Neural cell (in vitro differentiated cells): Measurements from ENCODE around the gene COL6A2. TPM values are rescaled to one million over a fixed set of nuclear protein-coding genes. Genes with fewer than 3 reads are reported as not detected.
"Not testable (repeated sequence)": the region's sequence is repeated elsewhere in the genome, so short reads cannot be mapped to it uniquely, and the experiment has no call there.

ENCODE experiments used
- H2AFZ ChIP-seq: fragments of 200-600, 300-800 bp; sonication (generic), shearing (Covaris generic); 2 replicates; pipeline ENCODE4 v1.6.0; 2014; ENCODE audit warnings: low read depth, mild to moderate bottlenecking, antibody characterized with exemption, low read length, moderate library complexity
- H3F3A ChIP-seq: fragments of 200-600 bp; shearing (Covaris generic); 2 replicates; pipeline ENCODE4 v1.6.1; 2016; ENCODE audit warnings: mild to moderate bottlenecking, moderate library complexity, mixed read lengths, antibody characterized with exemption, low read length; ENCODE audit not compliant: insufficient read depth, poor library complexity, severe bottlenecking
- H3K27ac ChIP-seq: fragments of 200-600, 300-800 bp; sonication (generic), shearing (Covaris generic); 2 replicates; pipeline ENCODE4 v1.5.1; 2014; ENCODE audit warnings: mild to moderate bottlenecking, low read length, moderate library complexity
- H3K27me3 ChIP-seq: fragments of 300-800, 200-600 bp; sonication (generic), shearing (Covaris generic); 2 replicates; pipeline ENCODE4 v1.6.0; 2014; ENCODE audit warnings: mild to moderate bottlenecking, low read depth, low read length, moderate library complexity; ENCODE audit not compliant: insufficient read depth
- H3K36me3 ChIP-seq: fragments of 300-800, 200-600 bp; sonication (generic), shearing (Covaris generic); 2 replicates; pipeline ENCODE4 v1.5.1; 2014; ENCODE audit warnings: mild to moderate bottlenecking, antibody characterized with exemption, low read length, moderate library complexity; ENCODE audit not compliant: insufficient read depth
- H3K4me2 ChIP-seq: fragments of 300-800, 200-600 bp; sonication (generic), shearing (Covaris generic); 2 replicates; pipeline ENCODE4 v1.6.0; 2014; ENCODE audit warnings: mild to moderate bottlenecking, low read length
- H3K4me3 ChIP-seq: fragments of 300-800, 200-600 bp; sonication (generic), shearing (Covaris generic); 2 replicates; pipeline ENCODE4 v1.5.1; 2014; ENCODE audit warnings: mild to moderate bottlenecking, low read length, moderate library complexity
- H3K79me2 ChIP-seq: fragments of 200-600 bp; shearing (Covaris generic); replicated peaks from 2 replicates; pipeline ENCODE4 v1.6.0; 2014; ENCODE audit warnings: mild to moderate bottlenecking, low read length, moderate library complexity; ENCODE audit not compliant: insufficient read depth
- H3K9ac ChIP-seq: fragments of 300-800, 200-600 bp; sonication (generic), shearing (Covaris generic); 2 replicates; pipeline ENCODE4 v1.6.1; 2016; ENCODE audit warnings: mild to moderate bottlenecking, low read length, mixed read lengths
- H3K9me2 ChIP-seq: fragments of 200-600 bp; shearing (Covaris generic); 2 replicates; pipeline ENCODE4 v1.6.1; 2016; ENCODE audit warnings: mild to moderate bottlenecking, low read length, mixed read lengths; ENCODE audit not compliant: insufficient read depth
- H3K9me3 ChIP-seq: fragments of 200-600, 300-800 bp; sonication (generic), shearing (Covaris generic); 2 replicates; pipeline ENCODE4 v1.6.1; 2016; ENCODE audit warnings: mild to moderate bottlenecking, mixed run types, low read length, moderate library complexity, mixed read lengths
- H4K20me1 ChIP-seq: fragments of 200-600 bp; shearing (Covaris generic); 2 replicates; pipeline ENCODE4 v1.6.1; 2016; ENCODE audit warnings: mild to moderate bottlenecking, mixed run types; ENCODE audit not compliant: insufficient read depth
- EP300 ChIP-seq: fragments of 450-650 bp; conservative IDR thresholded peaks from 2 replicates; pipeline ENCODE4 v1.6.1; 2014; ENCODE audit warnings: antibody characterized with exemption, mild to moderate bottlenecking, moderate library complexity; ENCODE audit not compliant: poor library complexity, severe bottlenecking
- EZH2 ChIP-seq: fragments of 200-600, 300-800 bp; shearing (Covaris generic), sonication (generic); IDR thresholded peaks from 2 replicates; pipeline ENCODE4 v1.6.1; 2014; ENCODE audit warnings: antibody characterized with exemption, low read length, borderline replicate concordance, mild to moderate bottlenecking; ENCODE audit not compliant: insufficient read depth, poor library complexity, severe bottlenecking
- MXI1 ChIP-seq: fragments of 450-650 bp; conservative IDR thresholded peaks from 2 replicates; pipeline ENCODE4 v1.6.1; 2014; ENCODE audit warnings: antibody characterized with exemption, mild to moderate bottlenecking; ENCODE audit not compliant: poor library complexity, severe bottlenecking
- POLR2AphosphoS5 ChIP-seq: IDR thresholded peaks from 2 replicates; pipeline ENCODE4 v1.6.1; 2012
- RAD21 ChIP-seq: fragments of 450-650 bp; conservative IDR thresholded peaks from 2 replicates; pipeline ENCODE4 v1.6.1; 2014; ENCODE audit warnings: antibody characterized with exemption, mild to moderate bottlenecking, moderate library complexity
- SMC3 ChIP-seq: fragments of 450-650 bp; conservative IDR thresholded peaks from 2 replicates; pipeline ENCODE4 v1.6.1; 2014; ENCODE audit warnings: antibody characterized with exemption, mild to moderate bottlenecking, moderate library complexity; ENCODE audit not compliant: poor library complexity
- TAF1 ChIP-seq: IDR thresholded peaks from 2 replicates; pipeline ENCODE4 v1.6.1; 2012; ENCODE audit warnings: low read depth
- polyA plus RNA-seq: library from polyadenylated mRNA; depleted of rRNA; stranded (reverse); fragments of >200 nt; gene quantifications from 2 replicates; pipeline ENCODE4 v1.2.3, GENCODE V29; 2014
- TF ChIP-seq, protein P1 (sequence below): IDR thresholded peaks from 2 replicates; pipeline ENCODE4 v1.6.1; 2012; ENCODE audit warnings: borderline replicate concordance
- TF ChIP-seq, protein P2 (sequence below): fragments of 450-650 bp; IDR thresholded peaks from 2 replicates; pipeline ENCODE4 v1.5.1; 2014; ENCODE audit warnings: antibody characterized with exemption, mild to moderate bottlenecking, moderate library complexity; ENCODE audit not compliant: poor library complexity, severe bottlenecking

COL6A2 gene
- polyA plus RNA-seq, 1 donor from 2014 or later: not detected

DNA sequence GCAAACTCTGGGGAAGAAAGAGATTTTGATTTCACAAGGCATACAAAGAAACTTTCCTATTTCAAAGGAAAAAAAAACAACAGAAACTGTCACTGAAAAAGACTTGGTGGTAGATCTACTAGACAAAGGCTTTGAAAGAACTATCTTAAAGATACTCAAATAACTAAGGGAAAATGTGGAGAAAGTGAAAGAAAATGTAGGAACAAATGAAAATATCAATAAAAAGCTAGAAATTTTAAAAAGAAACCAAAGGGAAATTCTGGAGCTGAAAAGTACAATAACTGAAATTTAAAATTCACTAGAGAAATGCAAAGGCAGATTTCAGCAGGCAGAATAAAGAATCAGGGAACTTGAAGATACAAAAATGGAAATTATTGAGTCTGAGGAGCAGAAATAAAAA lies 6.2 kb downstream of the COL6A2 start:
- Histone ChIP-seq H3K9me3 (peaks cover 8% of the 10 kb centered on the region), H3K79me2 (no peaks in the 10 kb centered on the region), H3K27me3 (peaks cover 15% of the 10 kb centered on the region), H4K20me1 (no peaks in the 10 kb centered on the region), H3F3A (no peaks in the 10 kb centered on the region), H3K4me3 (no peak overlapping the region), H3K9ac (no peak overlapping the region), H2AFZ (no peak overlapping the region), H3K27ac (no peak overlapping the region), H3K36me3 (no peaks in the 10 kb centered on the region), H3K9me2 (no peaks in the 10 kb centered on the region), H3K4me2 (no peak overlapping the region)
- TF ChIP-seq EZH2 (no peak), SMC3 (no peak), MXI1 (no peak)

DNA sequence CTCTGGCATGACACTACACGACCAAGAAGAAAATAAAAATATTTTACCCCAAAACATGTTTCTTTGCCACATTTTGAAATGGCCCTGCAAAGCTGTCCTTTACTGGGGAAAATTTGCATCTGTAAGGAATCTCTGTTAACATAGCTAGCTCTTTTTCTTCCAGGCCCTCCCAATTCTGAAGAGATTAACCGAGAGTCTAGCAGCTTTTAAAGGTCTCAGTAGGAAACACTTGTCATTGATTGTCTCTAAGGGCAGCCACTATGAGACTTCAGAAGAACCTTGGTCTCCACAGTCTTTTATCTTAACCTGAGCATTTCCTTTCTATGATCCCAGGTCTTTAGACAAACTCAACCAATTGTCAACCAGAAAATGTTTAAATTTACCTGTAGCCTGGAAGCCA lies 9.5 kb downstream of the COL6A2 start:
- H2AFZ ChIP-seq, H3K27ac ChIP-seq, H3K4me2 ChIP-seq, H4K20me1 ChIP-seq, H3K79me2 ChIP-seq, H3K4me3 ChIP-seq, H3K9ac ChIP-seq, H3F3A ChIP-seq, H3K9me2 ChIP-seq, H3K36me3 ChIP-seq, H3K9me3 ChIP-seq, H3K27me3 ChIP-seq: not testable (repeated sequence)

DNA sequence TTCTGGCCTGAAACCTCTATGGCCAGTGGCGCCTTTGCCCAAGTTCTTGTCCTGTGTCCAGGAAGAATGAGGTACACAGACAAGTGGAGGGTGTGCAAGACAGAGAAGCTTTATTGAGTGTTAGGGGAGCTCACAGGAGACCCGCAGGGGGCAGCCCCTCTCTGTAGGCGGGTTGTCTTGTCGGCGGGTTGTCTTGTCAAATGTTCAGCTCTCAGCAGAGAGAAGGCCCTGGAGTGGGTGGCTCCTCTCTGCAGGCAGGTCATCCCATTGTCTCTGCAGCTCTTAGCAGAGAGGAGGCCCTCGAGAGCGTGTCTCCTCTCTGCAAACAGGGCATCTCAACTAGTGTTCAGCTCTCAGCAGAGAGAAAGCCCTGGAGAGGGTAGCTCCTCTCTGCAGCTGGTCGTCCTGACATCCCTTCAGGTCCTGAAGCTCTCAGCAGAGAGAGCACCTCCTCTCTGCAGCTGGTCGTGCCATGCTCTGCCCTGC lies 11.0 kb downstream of the COL6A2 start:
- no peaks in the 10 kb centered on the region for H3K27me3 ChIP-seq
- H3K27ac ChIP-seq: no peak overlapping the region
- no peak overlapping the region for H3K4me3 ChIP-seq
- H4K20me1 ChIP-seq: no peaks in the 10 kb centered on the region
- no peak overlapping the region for H3K9ac ChIP-seq
- no peaks in the 10 kb centered on the region for H3F3A ChIP-seq
- TF ChIP-seq, protein P1, sequence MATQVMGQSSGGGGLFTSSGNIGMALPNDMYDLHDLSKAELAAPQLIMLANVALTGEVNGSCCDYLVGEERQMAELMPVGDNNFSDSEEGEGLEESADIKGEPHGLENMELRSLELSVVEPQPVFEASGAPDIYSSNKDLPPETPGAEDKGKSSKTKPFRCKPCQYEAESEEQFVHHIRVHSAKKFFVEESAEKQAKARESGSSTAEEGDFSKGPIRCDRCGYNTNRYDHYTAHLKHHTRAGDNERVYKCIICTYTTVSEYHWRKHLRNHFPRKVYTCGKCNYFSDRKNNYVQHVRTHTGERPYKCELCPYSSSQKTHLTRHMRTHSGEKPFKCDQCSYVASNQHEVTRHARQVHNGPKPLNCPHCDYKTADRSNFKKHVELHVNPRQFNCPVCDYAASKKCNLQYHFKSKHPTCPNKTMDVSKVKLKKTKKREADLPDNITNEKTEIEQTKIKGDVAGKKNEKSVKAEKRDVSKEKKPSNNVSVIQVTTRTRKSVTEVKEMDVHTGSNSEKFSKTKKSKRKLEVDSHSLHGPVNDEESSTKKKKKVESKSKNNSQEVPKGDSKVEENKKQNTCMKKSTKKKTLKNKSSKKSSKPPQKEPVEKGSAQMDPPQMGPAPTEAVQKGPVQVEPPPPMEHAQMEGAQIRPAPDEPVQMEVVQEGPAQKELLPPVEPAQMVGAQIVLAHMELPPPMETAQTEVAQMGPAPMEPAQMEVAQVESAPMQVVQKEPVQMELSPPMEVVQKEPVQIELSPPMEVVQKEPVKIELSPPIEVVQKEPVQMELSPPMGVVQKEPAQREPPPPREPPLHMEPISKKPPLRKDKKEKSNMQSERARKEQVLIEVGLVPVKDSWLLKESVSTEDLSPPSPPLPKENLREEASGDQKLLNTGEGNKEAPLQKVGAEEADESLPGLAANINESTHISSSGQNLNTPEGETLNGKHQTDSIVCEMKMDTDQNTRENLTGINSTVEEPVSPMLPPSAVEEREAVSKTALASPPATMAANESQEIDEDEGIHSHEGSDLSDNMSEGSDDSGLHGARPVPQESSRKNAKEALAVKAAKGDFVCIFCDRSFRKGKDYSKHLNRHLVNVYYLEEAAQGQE: no peak
- TF ChIP-seq EP300 (no peak), MXI1 (no peak), RAD21 (no peak), EZH2 (no peak), TAF1 (no peak), POLR2AphosphoS5 (no peak), SMC3 (no peak)
- TF ChIP-seq, protein P2, sequence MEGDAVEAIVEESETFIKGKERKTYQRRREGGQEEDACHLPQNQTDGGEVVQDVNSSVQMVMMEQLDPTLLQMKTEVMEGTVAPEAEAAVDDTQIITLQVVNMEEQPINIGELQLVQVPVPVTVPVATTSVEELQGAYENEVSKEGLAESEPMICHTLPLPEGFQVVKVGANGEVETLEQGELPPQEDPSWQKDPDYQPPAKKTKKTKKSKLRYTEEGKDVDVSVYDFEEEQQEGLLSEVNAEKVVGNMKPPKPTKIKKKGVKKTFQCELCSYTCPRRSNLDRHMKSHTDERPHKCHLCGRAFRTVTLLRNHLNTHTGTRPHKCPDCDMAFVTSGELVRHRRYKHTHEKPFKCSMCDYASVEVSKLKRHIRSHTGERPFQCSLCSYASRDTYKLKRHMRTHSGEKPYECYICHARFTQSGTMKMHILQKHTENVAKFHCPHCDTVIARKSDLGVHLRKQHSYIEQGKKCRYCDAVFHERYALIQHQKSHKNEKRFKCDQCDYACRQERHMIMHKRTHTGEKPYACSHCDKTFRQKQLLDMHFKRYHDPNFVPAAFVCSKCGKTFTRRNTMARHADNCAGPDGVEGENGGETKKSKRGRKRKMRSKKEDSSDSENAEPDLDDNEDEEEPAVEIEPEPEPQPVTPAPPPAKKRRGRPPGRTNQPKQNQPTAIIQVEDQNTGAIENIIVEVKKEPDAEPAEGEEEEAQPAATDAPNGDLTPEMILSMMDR: no peak
- no peaks in the 10 kb centered on the region for H3K9me3 ChIP-seq
- no peak overlapping the region for H3K4me2 ChIP-seq
- no peaks in the 10 kb centered on the region for H3K36me3 ChIP-seq
- H3K79me2 ChIP-seq: no peaks in the 10 kb centered on the region
- no peaks in the 10 kb centered on the region for H3K9me2 ChIP-seq
- H2AFZ ChIP-seq: no peak overlapping the region
